T follicular helper cell (primary cell): Measurements from ENCODE around the gene KLF16.

ENCODE experiments used
- DNase-seq: peaks from one replicate; pipeline ENCODE4 v3.0.0-alpha.2; 2020; ENCODE audit warnings: low read depth

The KLF16 gene

DNA sequence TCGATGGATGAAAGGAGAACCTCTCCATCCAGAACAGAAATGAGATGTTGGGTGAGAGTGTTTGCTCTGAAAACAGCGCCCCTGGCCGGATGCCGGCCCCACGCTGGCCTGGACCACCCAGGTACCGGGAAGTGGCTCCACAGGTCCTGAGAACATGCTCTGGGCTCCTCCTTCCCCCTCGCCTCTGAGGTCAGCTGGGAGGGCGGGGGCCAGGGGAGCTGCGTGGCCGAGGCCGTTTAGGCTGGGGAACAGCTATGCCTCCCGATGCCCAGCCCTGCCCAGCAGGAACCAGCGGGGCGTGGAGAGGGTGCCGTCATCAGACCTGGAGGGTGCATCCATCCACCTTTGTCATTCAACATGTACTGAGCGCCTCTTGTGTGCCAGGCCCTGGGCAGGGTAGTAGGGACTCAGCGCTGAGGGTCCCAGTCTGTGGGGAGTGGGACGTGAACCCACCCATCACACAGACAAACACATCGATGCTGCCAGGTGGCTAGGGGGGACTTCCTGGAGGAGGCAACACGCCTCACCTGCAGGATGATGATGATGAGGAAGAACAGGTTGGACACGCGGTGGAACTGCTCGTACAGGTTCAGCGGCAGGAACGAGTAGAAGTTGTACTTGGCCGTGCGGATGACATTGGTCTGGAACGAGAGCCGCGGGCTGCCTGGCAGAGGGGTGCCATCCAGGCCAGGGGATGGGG lies 55.5 kb downstream of the KLF16 start:
- DNase-seq: no peak

DNA sequence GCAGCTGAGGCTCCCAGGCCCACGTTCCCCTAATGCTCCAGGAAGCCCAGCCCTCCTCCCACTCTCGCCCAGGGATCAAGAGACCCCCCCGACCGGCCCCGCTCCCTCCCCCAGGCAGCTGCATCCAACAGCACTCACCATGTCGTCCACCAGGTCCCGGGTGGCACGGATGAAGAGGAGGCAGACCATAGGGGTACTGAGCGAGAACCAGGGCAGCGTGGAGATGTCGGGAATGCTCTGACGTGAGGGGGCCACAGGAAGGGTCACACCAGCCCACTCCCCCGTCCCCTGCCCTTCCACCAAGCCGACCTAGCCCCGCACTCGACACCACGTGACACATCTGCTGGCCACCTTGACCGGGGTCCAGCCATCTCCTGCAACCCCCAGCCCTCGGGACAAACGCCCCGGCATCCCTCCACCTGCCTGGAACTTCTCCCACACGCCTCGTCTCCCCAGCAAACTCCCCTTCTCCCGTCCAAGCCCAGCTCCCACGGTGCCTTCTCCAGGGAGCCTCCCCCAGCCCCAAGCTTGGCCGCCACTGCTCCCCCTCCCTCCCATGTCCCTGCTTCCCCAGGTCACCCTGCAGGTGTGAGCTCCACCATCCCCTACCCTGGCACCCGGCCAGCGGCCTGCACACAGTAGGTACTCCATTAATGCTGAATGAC lies 56.2 kb downstream of the KLF16 start:
- DNase-seq: no peak

- no peak for DNase-seq
Observed at GRCh38 chr19:1806184-1807029, 57.0 kb downstream of the KLF16 start.

GRCh38 chr19:1805401-1806183 lies 57.8 kb downstream of the KLF16 start:
- no peak for DNase-seq

GRCh38 chr19:1804858-1805257 lies 58.5 kb downstream of the KLF16 start:
- DNase-seq: no peak
